ENCODE data around the gene PRR18.

Gene PRR18

DNA sequence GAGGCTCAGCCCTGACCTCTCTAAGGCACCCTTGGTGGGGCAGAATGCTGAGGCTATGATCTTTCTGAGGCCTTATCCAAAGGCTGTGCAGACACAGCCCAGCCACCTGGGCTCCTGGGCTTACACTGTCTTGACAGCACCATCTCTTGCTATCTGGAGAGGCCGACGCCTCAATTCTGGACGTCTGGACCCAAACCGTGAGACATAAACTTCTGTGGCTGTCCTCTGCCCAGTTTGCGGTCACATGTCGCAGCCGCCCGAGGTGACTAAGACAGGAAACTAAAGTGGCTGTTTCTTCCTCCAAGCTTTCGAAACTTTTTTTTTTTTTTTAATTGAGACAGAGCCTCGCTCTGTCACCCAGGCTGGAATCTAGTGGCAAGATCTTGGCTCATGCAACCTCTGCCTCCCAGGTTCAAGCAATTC, 49.3 kb downstream of the PRR18 start:
- H3K27ac ChIP-seq, result peak overlapping the region; percentile 99
- H3K36me3 ChIP-seq, result no peaks in the 10 kb centered on the region
- TF ChIP-seq, protein P1, sequence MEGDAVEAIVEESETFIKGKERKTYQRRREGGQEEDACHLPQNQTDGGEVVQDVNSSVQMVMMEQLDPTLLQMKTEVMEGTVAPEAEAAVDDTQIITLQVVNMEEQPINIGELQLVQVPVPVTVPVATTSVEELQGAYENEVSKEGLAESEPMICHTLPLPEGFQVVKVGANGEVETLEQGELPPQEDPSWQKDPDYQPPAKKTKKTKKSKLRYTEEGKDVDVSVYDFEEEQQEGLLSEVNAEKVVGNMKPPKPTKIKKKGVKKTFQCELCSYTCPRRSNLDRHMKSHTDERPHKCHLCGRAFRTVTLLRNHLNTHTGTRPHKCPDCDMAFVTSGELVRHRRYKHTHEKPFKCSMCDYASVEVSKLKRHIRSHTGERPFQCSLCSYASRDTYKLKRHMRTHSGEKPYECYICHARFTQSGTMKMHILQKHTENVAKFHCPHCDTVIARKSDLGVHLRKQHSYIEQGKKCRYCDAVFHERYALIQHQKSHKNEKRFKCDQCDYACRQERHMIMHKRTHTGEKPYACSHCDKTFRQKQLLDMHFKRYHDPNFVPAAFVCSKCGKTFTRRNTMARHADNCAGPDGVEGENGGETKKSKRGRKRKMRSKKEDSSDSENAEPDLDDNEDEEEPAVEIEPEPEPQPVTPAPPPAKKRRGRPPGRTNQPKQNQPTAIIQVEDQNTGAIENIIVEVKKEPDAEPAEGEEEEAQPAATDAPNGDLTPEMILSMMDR (IDR thresholded peaks at IDR 0.05), result peak; percentile 9
- no peaks in the 10 kb centered on the region for H3K9me3 ChIP-seq
- H3K4me1 ChIP-seq (ENCODE audit: control insufficient read depth in 1 of 2, insufficient read depth in 1 of 2, low read depth in 1 of 2, low read length in 1 of 2), result peaks cover 90 to 92% of the 10 kb centered on the region in 2 experiments
- peak overlapping the region; percentile 60 for H3K4me3 ChIP-seq (ENCODE audit: low read depth in 1 of 2, low read length in 1 of 2)
- H3K27me3 ChIP-seq, result no peaks in the 10 kb centered on the region

DNA sequence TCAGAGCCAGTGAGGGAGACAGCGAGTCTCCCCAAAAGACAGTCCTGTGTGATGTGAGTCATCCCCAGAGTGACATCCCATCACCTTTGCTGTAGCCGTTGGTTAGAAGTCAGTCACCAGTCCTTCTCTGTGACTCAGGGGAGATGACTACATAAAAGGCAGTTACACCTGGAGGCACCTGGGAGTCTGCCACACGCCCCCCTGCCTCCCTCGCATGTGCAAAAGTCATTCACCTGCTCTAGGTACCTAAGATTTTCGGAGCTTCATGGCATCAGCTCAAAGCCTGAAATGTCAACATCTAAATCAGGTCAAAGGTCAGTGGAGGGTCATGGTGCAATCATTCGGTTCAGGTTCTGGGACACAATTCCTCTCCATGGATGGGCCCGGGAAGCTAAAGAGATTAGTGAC, 50.3 kb downstream of the PRR18 start:
- H3K27me3 ChIP-seq, result no peaks in the 10 kb centered on the region
- no peaks in the 10 kb centered on the region for H3K9me3 ChIP-seq
- peak overlapping the region; percentile 60 for H3K4me3 ChIP-seq (ENCODE audit: low read depth in 1 of 2, low read length in 1 of 2)
- H3K4me1 ChIP-seq (ENCODE audit: control insufficient read depth in 1 of 2, insufficient read depth in 1 of 2, low read depth in 1 of 2, low read length in 1 of 2), result peaks cover 85 to 89% of the 10 kb centered on the region in 2 experiments
- peak overlapping the region; percentile 99 for H3K27ac ChIP-seq
- no peaks in the 10 kb centered on the region for H3K36me3 ChIP-seq
- TF ChIP-seq, protein P1 (IDR thresholded peaks at IDR 0.05), result no peak

Data from neutrophil (primary cell).